ENCODE results near the gene NCKAP5.
A peak's percentile ranks its signal among the peaks of the same experiment; 100 is the strongest.
"Not testable (repeated sequence)": the region's sequence is repeated elsewhere in the genome, so short reads cannot be mapped to it uniquely, and the experiment has no call there.

The NCKAP5 gene

GRCh38 chr2:132703396-132703795, 864.9 kb downstream of the NCKAP5 start:
- DNase-seq, result peak; percentile 58
- in situ Hi-C loops (cut with HindIII; ENCODE audit: low pct_ligation_motif_present, low sequenced_read_pairs), result no loop called here
- Histone ChIP-seq H3K27me3 (replicated peaks) (no peaks in the 10 kb centered on the region), H3K4me3 (ENCODE audit: low read depth, low read length) (no peak overlapping the region), H3K36me3 (replicated peaks) (no peaks in the 10 kb centered on the region), H3K27ac (no peak overlapping the region)
- no peak for TF ChIP-seq CTCF (IDR thresholded peaks at IDR 0.05; ENCODE audit: low read depth, low read length, missing control alignments)

GRCh38 chr2:132701810-132702209, 866.5 kb downstream of the NCKAP5 start:
- DNase-seq, result peak; percentile 46
- TF ChIP-seq CTCF (IDR thresholded peaks at IDR 0.05; ENCODE audit: low read depth, low read length, missing control alignments), result no peak
- H3K36me3 ChIP-seq (replicated peaks), result no peaks in the 10 kb centered on the region
- no peak overlapping the region for H3K4me3 ChIP-seq (ENCODE audit: low read depth, low read length)
- no peaks in the 10 kb centered on the region for H3K27me3 ChIP-seq (replicated peaks)
- in situ Hi-C loops (cut with HindIII; ENCODE audit: low pct_ligation_motif_present, low sequenced_read_pairs), result no loop called here
- no peak overlapping the region for H3K27ac ChIP-seq

- H3K27me3 ChIP-seq (replicated peaks); DNase-seq; H3K27ac ChIP-seq; H3K36me3 ChIP-seq (replicated peaks); in situ Hi-C loops (cut with HindIII; ENCODE audit: low pct_ligation_motif_present, low sequenced_read_pairs); H3K4me3 ChIP-seq (ENCODE audit: low read depth, low read length): not testable (repeated sequence)
Measured at GRCh38 chr2:132699802-132700201, 868.5 kb downstream of the NCKAP5 start.

- in situ Hi-C loops (cut with HindIII; ENCODE audit: low pct_ligation_motif_present, low sequenced_read_pairs); H3K27ac ChIP-seq; H3K36me3 ChIP-seq (replicated peaks); H3K27me3 ChIP-seq (replicated peaks); H3K4me3 ChIP-seq (ENCODE audit: low read depth, low read length); DNase-seq: not testable (repeated sequence)
Measured at GRCh38 chr2:132698347-132698746, 869.9 kb downstream of the NCKAP5 start.

- Histone ChIP-seq H3K27ac (no peak overlapping the region), H3K27me3 (replicated peaks) (no peaks in the 10 kb centered on the region), H3K36me3 (replicated peaks) (no peaks in the 10 kb centered on the region), H3K4me3 (ENCODE audit: low read depth, low read length) (no peak overlapping the region)
- TF ChIP-seq CTCF (IDR thresholded peaks at IDR 0.05; ENCODE audit: low read depth, low read length, missing control alignments), result no peak
- in situ Hi-C loops (cut with HindIII; ENCODE audit: low pct_ligation_motif_present, low sequenced_read_pairs), result no loop called here
- no peak for DNase-seq
Measured at GRCh38 chr2:132697556-132698205, 870.6 kb downstream of the NCKAP5 start.

- Histone ChIP-seq H3K36me3 (replicated peaks) (no peaks in the 10 kb centered on the region), H3K4me3 (ENCODE audit: low read depth, low read length) (no peak overlapping the region), H3K27me3 (replicated peaks) (no peaks in the 10 kb centered on the region), H3K27ac (no peak overlapping the region)
- DNase-seq, result no peak
- in situ Hi-C loops (cut with HindIII; ENCODE audit: low pct_ligation_motif_present, low sequenced_read_pairs), result no loop called here
- no peak for TF ChIP-seq CTCF (IDR thresholded peaks at IDR 0.05; ENCODE audit: low read depth, low read length, missing control alignments)
Measured at GRCh38 chr2:132692816-132693215, 875.4 kb downstream of the NCKAP5 start.

- no peak for DNase-seq
- Histone ChIP-seq H3K27me3 (replicated peaks) (no peaks in the 10 kb centered on the region), H3K27ac (no peak overlapping the region), H3K4me3 (ENCODE audit: low read depth, low read length) (no peak overlapping the region), H3K36me3 (replicated peaks) (no peaks in the 10 kb centered on the region)
- in situ Hi-C loops (cut with HindIII; ENCODE audit: low pct_ligation_motif_present, low sequenced_read_pairs), result no loop called here
- TF ChIP-seq CTCF (IDR thresholded peaks at IDR 0.05; ENCODE audit: low read depth, low read length, missing control alignments), result no peak
Measured at GRCh38 chr2:132691556-132691955, 876.7 kb downstream of the NCKAP5 start.

All from brain microvascular endothelial cell (primary cell).